HuH-7 (cell line): Measurements from ENCODE around the gene CACNA1H.

ENCODE experiments used
- DNase-seq: peaks from one replicate; pipeline ENCODE4 v3.0.0; 2011; ENCODE audit warnings: low spot score

Gene CACNA1H

GRCh38 chr16:1158456-1159324 lies 5.8 kb downstream of the CACNA1H start:
- no peak for DNase-seq

GRCh38 chr16:1159325-1159972 lies 6.5 kb downstream of the CACNA1H start:
- no peak for DNase-seq

GRCh38 chr16:1159973-1160772 lies 7.3 kb downstream of the CACNA1H start:
- DNase-seq = no peak

- DNase-seq = no peak
Measured at GRCh38 chr16:1160773-1161348, 8.0 kb downstream of the CACNA1H start.

- DNase-seq = no peak
Measured at GRCh38 chr16:1162701-1163566, 10.0 kb downstream of the CACNA1H start.

- DNase-seq = no peak
Measured at GRCh38 chr16:1163567-1164055, 10.7 kb downstream of the CACNA1H start.

GRCh38 chr16:1164382-1164781 lies 11.5 kb downstream of the CACNA1H start:
- no peak for DNase-seq

GRCh38 chr16:1164975-1165374 lies 12.1 kb downstream of the CACNA1H start:
- no peak for DNase-seq

- no peak for DNase-seq
Measured at GRCh38 chr16:1165511-1165910, 12.6 kb downstream of the CACNA1H start.

- no peak for DNase-seq
Measured at GRCh38 chr16:1167276-1168107, 14.6 kb downstream of the CACNA1H start.

GRCh38 chr16:1168837-1169236 lies 15.9 kb downstream of the CACNA1H start:
- no peak for DNase-seq

- DNase-seq = no peak
Measured at GRCh38 chr16:1169285-1170075, 16.6 kb downstream of the CACNA1H start.

- DNase-seq = no peak
Measured at GRCh38 chr16:1170076-1170418, 17.1 kb downstream of the CACNA1H start.

- no peak for DNase-seq
Measured at GRCh38 chr16:1171001-1171400, 18.1 kb downstream of the CACNA1H start.

GRCh38 chr16:1171854-1172428 lies 19.0 kb downstream of the CACNA1H start:
- DNase-seq = no peak

- no peak for DNase-seq
Measured at GRCh38 chr16:1172651-1173050, 19.7 kb downstream of the CACNA1H start.

GRCh38 chr16:1173788-1174451 lies 21.0 kb downstream of the CACNA1H start:
- no peak for DNase-seq
